NCI-H446 treated with DMSO at 0.1 percent for 48 hours (cell line): ENCODE data around the gene VARS1.
"Not testable (repeated sequence)": the region's sequence is repeated elsewhere in the genome, so short reads cannot be mapped to it uniquely, and the experiment has no call there.

Experiments used
- DNase-seq: peaks from one replicate; lab custom pipeline; 2025; lab: John Stamatoyannopoulos, UW

The VARS1 gene

DNA sequence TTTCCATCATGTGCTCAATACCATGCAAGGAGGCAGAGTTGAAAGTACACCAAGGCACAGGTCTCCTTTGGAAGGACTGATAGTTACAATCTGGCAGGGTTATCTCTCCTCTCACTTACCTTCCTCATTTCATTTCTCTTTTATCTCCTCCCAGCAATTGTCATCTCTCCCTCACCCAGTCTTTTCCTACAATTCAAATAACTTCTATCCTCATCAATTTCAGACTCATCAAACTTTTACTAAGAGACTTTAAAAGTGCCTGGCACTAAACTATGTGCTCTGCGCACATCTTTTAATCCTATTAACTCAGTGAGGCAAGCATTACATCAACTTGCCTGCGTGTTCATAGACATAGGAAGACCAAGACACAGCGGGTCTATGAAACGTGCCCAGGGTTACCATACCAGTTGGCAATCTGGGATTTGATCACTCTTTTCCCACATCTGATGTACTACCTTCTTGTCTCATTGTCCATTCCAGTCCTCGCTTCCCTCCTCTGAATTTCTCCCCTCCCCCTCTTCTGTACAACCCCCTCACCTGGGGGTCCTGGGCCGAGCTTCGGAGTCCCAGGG lies 1.2 kb downstream of the VARS1 start:
- DNase-seq, result no peak

DNA sequence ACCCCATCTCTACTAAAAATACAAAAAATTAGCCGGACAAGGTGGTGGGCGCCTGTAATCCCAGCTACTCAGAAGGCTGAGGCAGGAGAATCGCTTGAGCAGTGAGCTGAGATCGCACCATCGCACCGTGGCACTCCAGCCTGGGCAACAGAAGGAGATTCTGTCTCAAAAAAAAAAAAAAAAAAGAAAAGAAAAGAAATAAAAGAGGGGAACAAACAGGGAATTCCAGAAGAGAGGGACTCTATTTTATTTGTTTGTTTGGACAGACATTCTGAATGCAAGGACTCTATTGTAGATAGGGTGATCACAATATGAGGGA lies 1.7 kb downstream of the VARS1 start:
- DNase-seq, result not testable (repeated sequence)

DNA sequence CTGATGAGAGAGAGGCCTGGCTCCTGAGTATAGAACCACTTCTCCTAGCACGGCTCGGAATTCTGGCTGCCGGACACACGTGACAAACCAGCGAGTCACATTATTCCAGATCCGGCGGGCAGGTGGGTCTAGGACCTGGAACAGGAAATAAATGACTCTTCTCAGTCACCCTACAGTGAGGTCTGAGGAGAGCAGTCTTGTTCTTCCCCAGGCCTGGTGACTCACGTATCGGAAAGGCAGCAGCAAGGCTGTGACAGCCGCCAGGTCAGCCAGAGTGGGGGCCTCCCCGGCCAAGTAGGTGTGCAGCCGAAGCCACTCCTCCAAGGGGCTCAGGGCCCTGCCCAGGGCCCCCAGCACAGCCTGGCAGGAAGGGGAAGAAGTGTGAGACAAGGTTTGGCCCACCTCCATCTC lies 2.8 kb downstream of the VARS1 start:
- DNase-seq, result no peak

DNA sequence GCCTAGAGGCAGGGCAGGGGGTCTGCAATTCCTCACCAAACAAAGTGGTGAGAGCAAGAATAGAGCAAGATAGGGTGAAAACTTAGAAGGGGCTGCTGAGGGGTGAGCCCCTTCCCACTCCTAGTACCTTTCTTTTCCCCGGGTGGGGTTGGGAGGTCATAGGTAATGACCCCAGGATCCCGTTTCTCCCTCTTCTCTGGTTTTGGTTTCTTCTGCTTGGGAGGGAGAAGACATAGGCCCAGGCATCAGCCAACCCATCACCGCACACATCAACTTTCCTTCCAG lies 3.5 kb downstream of the VARS1 start:
- no peak for DNase-seq

DNA sequence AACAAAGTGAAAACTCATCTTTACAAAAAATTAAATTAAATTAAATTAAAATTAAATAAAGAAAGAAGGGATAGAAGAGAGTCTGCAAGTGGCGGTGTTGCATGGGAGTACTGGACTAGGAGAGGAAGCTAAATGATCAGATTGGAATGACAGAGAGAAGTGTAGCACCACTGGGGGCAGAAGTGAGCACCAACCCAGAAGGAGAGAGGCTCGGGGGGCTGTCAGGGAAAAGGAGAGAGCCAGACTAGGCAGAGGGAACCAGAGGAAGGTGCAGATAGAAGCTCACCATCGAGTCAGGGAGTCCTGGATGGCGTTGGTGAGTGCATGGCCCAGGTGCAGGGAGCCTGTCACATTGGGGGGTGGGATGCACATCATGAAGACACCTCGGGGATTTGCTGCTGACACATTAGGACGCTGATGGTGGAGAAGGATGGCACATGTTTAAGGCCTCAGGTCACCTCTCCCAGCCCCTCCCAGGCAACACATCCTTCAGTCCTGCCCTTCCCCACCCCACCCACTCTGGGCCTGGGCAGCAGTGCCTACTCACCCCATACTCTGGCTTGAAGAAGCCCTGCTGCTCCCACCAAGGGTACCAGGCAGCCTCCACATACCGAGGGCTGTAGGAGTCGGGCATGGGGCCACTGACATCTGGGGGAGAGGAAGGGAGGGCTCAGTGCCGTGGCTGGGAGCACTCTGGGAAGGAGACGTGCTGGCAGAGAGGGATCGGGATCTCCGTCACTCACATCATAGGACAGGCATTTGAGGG lies 4.0 kb downstream of the VARS1 start:
- DNase-seq, result peak; percentile 20

DNA sequence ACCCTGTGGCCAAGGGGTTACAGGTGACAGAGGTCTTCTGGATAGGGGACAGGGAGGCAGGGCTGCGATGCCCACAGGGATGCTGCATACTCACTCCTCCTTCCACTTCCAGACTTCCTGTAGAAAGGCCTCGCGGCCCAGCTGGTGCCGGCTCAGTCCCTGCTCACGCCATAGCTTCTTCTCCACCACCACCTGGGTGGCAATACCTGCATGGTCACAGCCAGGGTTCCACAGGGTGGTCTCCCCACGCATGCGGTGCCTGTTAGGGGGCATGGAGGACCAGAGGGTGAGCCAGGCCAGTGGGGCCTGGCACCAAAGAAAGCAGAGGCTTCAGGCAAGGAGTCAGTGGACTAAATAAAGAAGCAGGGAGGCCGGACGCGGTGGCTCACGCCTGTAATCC lies 10.1 kb downstream of the VARS1 start:
- DNase-seq, result no peak

DNA sequence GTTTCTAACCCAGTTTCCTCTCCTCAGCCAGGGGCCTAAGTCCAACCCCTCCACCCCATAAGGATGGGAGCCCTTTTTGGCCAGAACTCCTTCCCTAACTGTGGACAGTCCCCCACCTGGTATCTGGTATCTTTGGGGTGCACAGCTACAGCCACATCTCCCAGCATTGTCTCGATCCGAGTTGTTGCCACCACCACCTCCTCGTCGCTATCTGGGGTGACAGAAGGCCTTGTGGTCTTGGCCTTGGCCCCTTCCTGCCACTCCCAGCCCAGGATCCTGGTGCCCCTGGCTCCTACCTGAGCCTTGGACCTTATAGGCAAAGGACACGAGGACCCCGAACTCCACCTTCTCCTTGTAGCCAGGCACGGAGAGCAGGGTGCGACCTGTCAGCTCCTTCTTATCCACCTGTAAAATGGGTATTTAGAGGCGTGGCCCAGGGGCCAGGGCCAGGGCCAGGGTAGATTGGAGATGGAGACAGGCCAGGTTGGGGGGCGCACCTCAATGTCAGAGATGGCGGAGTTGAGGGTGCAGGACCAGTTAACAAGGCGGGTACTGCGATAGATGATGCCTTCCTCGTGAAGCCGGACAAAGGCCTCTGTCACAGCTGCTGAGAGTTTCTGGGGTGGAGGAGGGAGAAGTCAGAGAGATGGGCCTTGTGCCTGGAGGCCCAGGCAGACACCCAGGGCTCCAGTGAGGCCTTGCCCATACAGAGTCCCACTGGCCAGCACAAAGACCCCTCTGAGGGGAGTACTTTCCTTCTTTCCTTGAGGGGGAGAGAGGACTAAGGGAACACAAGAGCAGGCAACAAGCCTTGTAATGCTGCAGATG lies 11.2 kb downstream of the VARS1 start:
- no peak for DNase-seq

DNA sequence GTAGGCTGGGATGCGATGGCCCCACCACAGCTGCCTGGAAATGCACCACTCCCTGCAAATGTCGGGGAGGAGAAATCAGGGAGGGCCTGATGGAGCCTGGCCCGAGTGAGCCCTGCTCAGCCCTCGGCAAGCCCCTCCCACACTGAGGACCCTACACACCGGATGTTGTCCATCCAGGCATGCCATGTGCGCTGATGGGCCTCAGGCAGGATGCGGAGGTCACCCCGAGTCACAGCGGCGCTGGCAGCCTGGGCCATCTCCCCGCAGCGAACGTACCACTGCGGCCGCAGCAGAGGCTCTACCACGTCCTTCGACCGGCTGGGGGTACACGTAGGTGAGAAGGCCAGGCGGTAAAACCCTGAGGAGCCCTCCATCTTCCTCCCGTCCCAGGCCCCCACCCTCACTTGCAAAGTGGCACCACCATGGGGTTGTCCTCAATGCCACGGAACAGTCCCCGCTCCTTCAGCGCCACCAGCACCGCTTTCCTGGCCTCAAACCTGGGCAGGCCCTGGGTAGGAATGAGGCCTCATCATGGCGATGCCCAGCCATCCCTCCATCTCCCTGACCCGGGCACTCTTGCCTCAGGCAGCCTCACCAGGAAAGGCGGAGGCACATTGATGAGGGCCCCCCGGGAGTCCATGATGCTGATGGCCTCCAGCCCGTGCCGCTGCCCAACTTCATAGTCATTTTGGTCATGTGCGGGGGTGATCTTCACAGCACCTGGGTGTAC lies 13.3 kb downstream of the VARS1 start:
- no peak for DNase-seq

DNA sequence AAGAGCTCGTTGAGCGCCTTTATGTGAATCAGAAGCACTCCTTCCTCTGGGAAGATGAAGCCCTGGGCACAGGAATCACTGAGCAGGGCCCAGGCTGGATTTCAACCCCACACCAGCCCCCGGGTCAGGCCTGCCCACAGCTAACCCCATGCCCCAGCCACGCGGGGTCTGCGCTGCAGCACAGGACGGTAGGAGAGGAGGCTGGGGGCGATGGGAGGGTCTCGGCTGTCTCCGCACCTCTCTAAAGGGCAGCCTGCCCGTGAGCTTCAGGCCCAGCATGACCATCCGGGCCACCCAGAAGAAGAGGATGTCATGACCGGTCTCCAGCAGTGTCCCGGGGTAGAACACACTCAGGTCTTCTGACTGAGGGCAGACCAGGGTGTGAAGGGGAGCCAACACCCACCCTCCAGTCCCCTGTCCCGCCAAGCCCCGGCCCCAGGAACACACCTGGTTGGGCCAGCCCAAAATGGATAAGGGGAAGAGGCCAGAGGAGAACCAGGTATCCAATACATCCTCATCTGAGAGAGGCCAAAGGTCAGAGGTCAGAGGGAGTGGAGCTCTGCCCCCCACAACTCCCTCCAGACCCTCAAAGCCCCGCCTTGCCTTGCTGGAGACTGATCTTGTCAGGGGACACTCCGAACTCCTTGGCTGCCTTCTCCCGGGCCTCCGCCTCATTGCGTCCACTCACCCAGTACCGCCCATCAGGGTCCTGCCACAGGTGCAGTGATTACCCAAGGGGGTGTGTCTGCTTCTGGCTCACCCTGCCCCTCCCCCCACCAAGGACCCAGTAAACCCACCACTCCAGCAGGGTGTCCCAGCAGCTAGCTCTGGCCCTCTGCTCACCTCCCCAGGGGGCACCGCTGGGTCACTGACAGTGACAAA lies 14.1 kb downstream of the VARS1 start:
- DNase-seq, result no peak

DNA sequence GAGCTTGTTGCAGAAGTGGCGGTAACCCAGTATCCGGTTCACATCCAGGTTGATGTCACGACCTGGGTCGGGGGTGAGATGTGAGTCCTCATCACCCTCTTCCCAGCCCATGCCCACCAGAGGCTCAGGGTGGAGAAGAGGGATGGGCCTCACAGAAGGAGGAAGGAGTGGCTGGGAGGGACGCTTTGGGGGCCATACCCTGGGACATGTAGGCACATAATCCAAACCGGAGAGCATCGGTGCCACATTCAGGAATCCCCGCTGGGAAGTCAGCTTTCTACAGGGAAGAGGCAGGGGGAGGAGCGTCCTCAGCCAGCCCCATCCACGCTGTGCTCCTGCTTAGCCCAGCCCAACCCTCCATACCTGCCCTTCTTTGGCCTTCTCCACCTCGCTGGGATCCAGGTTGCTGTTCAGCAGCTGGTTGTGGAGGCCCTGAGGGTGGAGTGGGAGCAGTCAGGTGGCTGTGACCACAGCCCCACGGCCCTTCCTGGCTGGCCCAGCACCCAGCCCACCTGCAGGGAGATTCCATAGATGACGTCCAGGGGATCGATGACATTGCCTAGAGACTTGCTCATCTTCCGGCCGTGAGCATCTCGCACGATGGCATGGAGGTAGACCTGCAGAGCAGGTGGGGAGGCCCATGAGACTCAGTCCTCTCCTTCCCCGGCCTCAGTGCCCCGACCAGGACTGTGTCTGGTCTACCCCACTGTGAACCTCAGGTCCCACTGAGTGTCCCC lies 14.9 kb downstream of the VARS1 start:
- DNase-seq, result no peak

DNA sequence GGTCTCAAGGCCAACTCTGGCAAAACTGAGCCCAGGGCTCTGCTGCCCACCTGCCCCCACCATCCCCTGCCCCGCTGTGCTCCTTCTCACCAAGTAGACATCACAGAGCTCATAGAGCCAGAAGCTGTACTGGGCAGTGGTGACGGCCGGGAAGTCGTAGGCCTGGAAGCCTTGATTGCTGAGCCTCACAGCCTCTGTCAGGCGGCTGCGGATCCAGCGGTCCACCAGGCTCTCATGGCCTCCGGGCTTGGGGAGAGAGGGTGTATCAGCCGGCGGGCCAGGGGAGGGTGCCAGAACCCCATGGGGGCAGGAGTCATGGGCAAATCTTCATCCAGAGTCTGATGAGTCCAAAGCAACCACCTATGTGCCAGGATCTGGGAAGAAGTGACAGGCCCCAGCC lies 15.6 kb downstream of the VARS1 start:
- no peak for DNase-seq

DNA sequence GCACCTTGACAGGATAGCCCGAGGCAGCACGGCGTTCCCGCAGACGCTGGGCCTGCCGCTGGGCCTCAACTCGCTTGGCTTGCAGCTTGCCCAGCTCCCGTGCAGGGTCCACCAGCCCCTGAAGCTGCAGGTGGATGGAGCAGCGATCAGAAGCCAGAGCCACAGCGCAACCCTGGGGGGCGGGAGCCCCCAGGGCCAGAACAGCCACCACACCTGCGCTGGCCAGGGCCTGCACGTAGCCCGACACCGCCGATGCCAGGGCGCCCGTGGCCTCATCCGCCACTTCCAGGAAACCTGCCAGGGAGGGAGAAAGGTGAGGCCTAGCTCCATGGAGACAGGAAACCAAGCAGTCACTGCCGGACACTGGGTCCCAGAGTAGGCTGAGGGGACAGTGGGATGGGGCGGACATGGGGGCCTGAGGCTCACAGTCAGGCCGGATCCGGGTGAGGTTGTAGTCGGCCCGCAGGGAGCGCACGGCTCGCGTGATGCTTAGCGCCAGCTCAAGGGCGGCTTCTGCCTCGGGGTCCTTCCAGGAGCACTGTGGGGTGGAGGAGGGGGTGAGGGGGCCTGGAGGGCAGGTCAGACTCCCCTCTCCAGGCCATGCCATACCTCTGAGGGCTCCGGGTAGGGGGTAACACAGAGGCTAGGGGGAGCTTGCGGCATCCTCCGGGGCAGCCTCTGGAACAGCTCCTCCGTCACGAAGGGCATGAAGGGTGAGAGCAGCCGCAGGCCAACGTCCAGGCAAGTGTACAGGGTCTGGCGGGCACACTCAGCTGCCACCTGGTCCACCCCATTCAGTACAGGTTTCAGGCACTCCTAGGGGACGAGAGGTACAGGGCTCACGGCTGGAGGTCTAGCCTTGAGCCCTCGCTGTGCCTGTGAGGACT lies 16.3 kb downstream of the VARS1 start:
- DNase-seq, result no peak

DNA sequence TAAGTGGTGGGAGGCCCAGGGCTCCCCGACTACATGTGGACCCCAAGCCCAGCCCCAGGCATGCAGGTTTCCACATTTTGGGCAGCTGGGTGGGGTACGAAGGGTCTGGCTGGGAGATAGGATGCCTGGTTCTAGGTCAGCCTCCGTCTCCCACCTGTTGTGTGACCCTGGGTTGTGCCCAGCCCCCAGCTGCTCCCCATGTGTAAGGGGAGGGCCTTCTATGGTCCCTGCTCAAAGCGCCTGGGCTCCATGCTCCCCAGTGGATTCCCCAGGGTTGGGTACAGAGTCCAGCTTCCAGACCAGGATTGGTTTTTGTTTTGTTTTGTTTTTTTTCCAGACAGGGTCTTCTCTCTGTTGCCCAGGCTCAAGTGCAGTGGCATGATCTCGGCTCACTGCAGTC lies 17.4 kb downstream of the VARS1 start:
- DNase-seq, result no peak

DNA sequence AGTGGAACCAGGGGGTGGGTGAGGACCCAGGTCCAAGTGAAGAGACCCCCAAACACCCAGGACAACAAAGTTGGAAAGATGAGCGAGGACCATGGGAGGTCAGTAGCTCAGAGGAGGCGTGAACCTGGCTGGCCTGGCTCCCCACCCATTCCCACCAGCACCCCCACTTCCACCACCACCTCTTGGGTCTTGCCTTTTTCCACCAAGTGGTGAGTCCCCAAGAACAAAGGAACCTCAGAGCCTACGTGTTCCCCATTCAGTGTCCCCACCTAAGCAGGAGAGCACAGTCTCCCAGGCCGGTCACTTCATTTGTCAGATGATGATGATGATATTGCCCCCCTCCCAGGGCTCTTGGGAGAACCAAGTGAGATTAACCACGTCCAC lies 17.9 kb downstream of the VARS1 start:
- no peak for DNase-seq

DNA sequence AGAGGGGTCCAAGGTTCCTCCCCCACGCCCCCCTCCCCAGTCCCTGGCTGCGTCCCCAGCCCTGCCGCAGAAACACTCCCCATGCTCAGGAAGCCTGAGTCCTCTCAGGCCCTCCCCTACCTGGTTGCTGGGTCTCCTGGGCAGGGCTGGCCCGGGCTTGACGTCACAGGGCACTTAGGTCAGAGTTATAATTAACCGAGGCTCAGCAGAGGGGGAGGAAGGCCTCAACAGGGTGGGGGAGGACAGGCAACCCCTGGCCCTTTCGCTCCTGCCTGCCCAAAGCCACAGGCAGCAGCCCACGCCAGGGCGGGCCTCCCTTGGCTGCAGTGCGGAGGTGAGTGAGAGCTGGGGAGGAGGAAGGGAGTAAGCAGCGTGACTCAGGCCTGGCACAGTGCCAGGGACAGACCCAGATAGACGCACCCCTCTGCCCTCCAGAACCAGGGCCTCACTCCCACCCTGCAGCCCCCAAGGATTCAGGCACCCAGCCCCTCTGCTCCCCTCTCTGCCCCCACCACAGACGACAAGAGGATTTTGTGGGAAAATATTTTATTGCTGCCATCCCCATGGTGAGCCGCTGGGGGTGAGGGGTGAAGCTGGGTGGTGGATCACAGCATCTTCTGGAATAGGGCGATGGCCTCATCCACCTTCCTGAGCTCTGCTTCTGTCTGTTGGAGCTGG lies 18.4 kb downstream of the VARS1 start, which contains the start of gene VWA7:
Gene VWA7 (minus strand): TSS at position 340 of the 678 bp plus-strand sequence. CDS start 549 bp downstream, outside the sequence.
- DNase-seq, result no peak

DNA sequence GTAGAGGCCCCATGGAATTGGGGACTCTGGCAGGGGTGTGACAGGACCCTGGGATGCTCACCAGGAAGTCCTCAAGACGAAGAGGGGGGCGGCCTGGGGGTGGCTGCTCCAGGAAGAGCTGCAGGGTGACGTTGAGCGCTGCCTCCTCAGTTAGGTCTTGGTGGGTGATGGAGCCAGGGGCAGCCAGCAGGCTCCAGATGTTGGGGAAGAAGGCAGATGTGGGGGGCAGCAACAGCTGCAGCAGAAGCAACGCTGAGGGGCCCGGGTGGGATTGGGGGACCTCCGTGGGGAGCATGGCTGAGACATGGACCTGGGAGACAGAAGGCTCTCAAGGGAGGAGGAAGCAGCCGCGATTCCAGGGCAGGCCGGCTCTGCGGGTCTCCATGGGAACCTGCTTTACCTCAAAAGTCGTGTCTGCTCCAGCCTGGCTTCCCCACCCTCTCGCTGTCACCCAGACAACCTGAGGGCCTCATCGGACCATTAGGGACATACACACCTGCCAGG lies 19.0 kb downstream of the VARS1 start:
- DNase-seq, result no peak

DNA sequence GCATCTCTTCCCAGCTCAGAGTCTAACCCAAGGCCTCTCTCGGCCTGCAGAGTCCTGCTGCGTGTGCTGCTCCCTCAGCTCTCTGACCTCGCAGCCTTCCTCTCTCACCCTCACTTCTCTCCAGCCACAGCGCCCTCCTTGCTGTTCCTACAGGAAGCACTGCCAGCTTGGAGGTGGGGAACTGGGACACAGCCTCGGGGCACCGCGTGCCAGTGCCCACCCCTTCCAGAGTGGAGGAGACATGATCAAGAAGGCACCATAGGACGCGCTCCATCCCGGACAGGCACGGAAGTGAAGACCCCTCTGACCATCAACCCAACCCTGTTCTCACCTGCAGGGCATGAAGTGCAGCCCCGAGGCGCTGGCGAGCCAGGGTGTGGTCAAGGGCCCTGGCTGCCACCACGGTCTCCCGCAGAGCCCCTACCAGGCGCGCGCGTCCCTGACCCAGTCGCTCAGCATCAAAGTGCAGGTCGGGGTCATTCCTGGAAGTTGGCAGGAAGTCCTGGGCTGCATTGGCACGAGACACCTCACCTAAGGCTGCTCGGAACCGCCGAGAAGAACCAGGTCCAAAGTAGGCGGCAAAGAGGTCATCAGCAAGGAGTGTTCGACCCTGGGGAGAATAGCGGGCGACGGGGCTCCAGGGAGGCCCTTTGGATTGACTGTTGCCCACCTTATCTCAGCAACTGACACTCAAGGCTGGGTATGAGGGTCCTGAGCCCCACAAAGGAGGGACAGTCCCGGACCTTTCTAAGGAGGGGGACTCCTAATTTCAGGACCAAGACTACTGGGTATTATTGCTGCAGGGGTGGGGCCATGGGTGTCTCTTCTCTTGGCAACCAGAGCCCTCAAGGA lies 19.7 kb downstream of the VARS1 start:
- no peak for DNase-seq

DNA sequence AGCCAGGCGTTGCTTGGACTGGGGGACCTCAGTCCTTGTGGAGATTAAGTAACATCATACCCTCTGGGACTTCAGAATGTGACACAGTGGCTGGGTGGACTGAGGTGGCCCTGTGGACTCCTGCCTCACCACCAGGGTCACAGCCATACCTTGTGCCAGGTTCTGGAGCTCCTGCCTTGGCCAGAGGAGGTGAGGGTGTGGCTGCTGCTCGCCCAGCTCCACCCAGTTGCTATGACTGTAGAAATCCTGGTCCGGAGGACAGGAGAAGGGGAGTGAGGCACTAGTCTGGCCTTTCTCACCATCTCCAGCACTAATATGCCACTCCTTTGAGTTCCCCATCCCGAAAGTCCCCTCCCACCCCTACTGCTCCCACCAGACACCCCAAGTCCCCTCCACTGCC lies 20.4 kb downstream of the VARS1 start:
- no peak for DNase-seq
